Airway epithelial cell (primary cell): ENCODE measurements around the gene FBN3. TPM values are rescaled to one million over a fixed set of nuclear protein-coding genes. Genes with fewer than 3 reads are reported as not detected.

Experiments used
- total RNA-seq: library from RNA; depleted of rRNA; stranded (reverse); fragments of >200 nt; gene quantifications from 2 replicates; pipeline ENCODE4 v1.2.3, GENCODE V29; 2015

FBN3 gene
- not detected in 2 replicates for total RNA-seq

DNA sequence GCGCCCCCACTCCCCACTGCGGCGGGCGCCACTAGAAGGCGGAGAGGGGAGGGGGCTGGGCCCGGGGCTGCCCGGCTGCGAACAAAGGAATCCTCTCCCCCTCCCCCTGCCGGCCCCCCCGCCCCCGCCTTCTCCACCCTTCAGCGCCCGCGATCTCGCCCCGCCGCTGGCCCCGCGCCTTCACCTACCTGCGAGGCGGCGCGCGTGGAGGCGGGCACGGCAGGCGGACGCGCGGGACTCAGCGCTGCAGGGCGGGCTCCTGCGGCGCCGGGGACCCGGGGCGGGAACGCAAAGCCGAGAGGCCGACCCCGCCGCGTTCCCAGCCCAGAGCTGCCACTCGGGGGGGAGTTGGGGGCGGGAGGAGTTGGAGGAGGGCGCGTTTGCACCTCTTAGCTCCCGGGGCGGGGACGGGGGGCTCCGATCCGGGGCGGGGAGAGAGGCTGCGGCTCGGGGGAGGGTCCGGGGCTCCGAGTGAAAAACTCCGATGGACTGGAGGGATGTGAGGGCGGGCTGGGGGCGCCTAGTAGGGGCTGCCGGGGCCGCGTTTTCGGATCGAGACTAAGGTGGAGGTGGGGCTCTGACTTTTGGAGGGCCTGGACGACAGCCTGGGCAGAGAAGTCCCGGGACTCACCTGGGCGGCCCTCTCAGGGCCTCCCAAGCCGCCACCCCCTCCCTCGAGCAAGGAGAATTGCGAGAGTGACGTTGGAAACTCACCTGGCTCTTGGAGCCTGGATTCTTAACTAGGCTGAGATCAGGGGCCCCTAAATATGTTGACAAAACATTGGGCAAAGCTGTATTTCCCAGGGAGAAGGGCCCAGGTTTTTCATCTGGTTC lies at the start of gene FBN3:
FBN3 (minus strand) TSS at position 332 of the 834 bp plus-strand sequence. CDS start 2,112 bp downstream, outside the sequence.

GRCh38 chr19:8052464-8052859 lies 96.9 kb downstream of the FBN3 start, which contains the start of gene CCL25:
Gene CCL25 (plus strand): TSS chr19:8052760. CDS start chr19:8053050, 290 bp downstream.

Other genes with a start within 250 kb of the FBN3 start
- 5.6 and 12.6 TPM in 2 replicates for gene MAP2K7, start 245.7 kb downstream of the FBN3 start, total RNA-seq
- 2.6 and 10.2 TPM in 2 replicates for gene TGFBR3L, start 234.8 kb downstream of the FBN3 start, total RNA-seq
- gene SNAPC2, start 229.3 kb downstream of the FBN3 start, total RNA-seq: 21.6 and 22.9 TPM in 2 replicates
- 6.7 and 7.8 TPM in 2 replicates for gene CTXN1, start 223.5 kb downstream of the FBN3 start, total RNA-seq
- gene TIMM44, start 205.9 kb downstream of the FBN3 start, total RNA-seq: 57.5 and 66.4 TPM in 2 replicates
- 40.5 and 49.2 TPM in 2 replicates for gene ELAVL1, start 144.0 kb downstream of the FBN3 start, total RNA-seq
- gene CCL25, start 96.8 kb downstream of the FBN3 start, total RNA-seq: not detected in 2 replicates
- gene CERS4, start 59.8 kb upstream of the FBN3 start, total RNA-seq: 9.2 and 11.9 TPM in 2 replicates
- gene CD320, start 158.8 kb upstream of the FBN3 start, total RNA-seq: 79.6 and 109 TPM in 2 replicates
- gene NDUFA7, start 171.8 kb upstream of the FBN3 start, total RNA-seq: 70.2 and 75.2 TPM in 2 replicates
- 523 and 758 TPM in 2 replicates for gene RPS28, start 171.9 kb upstream of the FBN3 start, total RNA-seq
- gene KANK3, start 193.7 kb upstream of the FBN3 start, total RNA-seq: 1.2 and 4.6 TPM in 2 replicates
- gene ANGPTL4, start 214.6 kb upstream of the FBN3 start, total RNA-seq: 55.1 and 67.8 TPM in 2 replicates
- 14.4 and 23.9 TPM in 2 replicates for gene RAB11B, start 240.8 kb upstream of the FBN3 start, total RNA-seq